GM18861 (cell line): Measurements from ENCODE around the gene LTBP3.

Experiments
- ATAC-seq: cut with Tn5 transposase; IDR thresholded peaks from one replicate; pipeline ENCODE4 v1.9.1; 2021; ENCODE audit not compliant: unreplicated experiment

Gene LTBP3

GRCh38 chr11:65586247-65586630 is 28.1 kb upstream of the LTBP3 start:
- ATAC-seq, result no peak

GRCh38 chr11:65585396-65586246 is 27.5 kb upstream of the LTBP3 start:
- no peak for ATAC-seq

- ATAC-seq, result no peak
Observed at GRCh38 chr11:65584723-65585171, 26.6 kb upstream of the LTBP3 start.

- ATAC-seq, result no peak
Observed at GRCh38 chr11:65584106-65584505, 25.9 kb upstream of the LTBP3 start.

GRCh38 chr11:65583589-65583988 is 25.4 kb upstream of the LTBP3 start:
- ATAC-seq, result no peak

GRCh38 chr11:65581928-65582327 is 23.8 kb upstream of the LTBP3 start:
- no peak for ATAC-seq

- ATAC-seq, result no peak
Observed at GRCh38 chr11:65580756-65581155, 22.6 kb upstream of the LTBP3 start.

- no peak for ATAC-seq
Observed at GRCh38 chr11:65580031-65580692, 22.0 kb upstream of the LTBP3 start.

- ATAC-seq, result no peak
Observed at GRCh38 chr11:65579291-65579690, 21.1 kb upstream of the LTBP3 start.

- ATAC-seq, result no peak
Observed at GRCh38 chr11:65578667-65579066, 20.5 kb upstream of the LTBP3 start.

GRCh38 chr11:65578134-65578533 is 20.0 kb upstream of the LTBP3 start:
- ATAC-seq, result no peak

GRCh38 chr11:65577756-65578109 is 19.6 kb upstream of the LTBP3 start:
- no peak for ATAC-seq

GRCh38 chr11:65576867-65577755 is 19.0 kb upstream of the LTBP3 start:
- no peak for ATAC-seq

- ATAC-seq, result no peak
Observed at GRCh38 chr11:65576232-65576866, 18.2 kb upstream of the LTBP3 start.

GRCh38 chr11:65575568-65576231 is 17.5 kb upstream of the LTBP3 start, which contains the start of gene EHBP1L1:
Gene EHBP1L1 (plus strand): TSS chr11:65576053. CDS start chr11:65576303, 250 bp downstream.
- ATAC-seq, result no peak

GRCh38 chr11:65574811-65575567 is 16.8 kb upstream of the LTBP3 start:
- ATAC-seq, result no peak

- no peak for ATAC-seq
Observed at GRCh38 chr11:65574109-65574810, 16.1 kb upstream of the LTBP3 start.

GRCh38 chr11:65573391-65574079 is 15.4 kb upstream of the LTBP3 start:
- no peak for ATAC-seq
